ENCODE measurements around the gene SMCHD1. TPM values are rescaled to one million over a fixed set of nuclear protein-coding genes. Genes with fewer than 3 reads are reported as not detected.
"Not testable (repeated sequence)": the region's sequence is repeated elsewhere in the genome, so short reads cannot be mapped to it uniquely, and the experiment has no call there.

The SMCHD1 gene
- total RNA-seq, 2 donors from 2014 or later = 61.8 to 72.5 TPM

- no peaks in the 10 kb centered on the region for H3K27me3 ChIP-seq (ENCODE audit: control insufficient read depth, insufficient read depth, low read length, poor library complexity, severe bottlenecking)
- peaks cover 5% of the 10 kb centered on the region for H3K27me3 Mint-ChIP-seq (ENCODE audit: insufficient read depth)
- peaks cover 4% of the 10 kb centered on the region for H3K9me3 Mint-ChIP-seq
- H3K4me3 Mint-ChIP-seq = no peak overlapping the region
- no peaks in the 10 kb centered on the region for H3K36me3 ChIP-seq (ENCODE audit: control insufficient read depth, insufficient read depth, low read length)
- no peak overlapping the region for H3K9ac ChIP-seq (ENCODE audit: extremely low read depth, low read length, poor library complexity, severe bottlenecking)
- no peak overlapping the region for H3K27ac ChIP-seq (ENCODE audit: low read depth, low read length)
- H3K9me3 ChIP-seq (ENCODE audit: control insufficient read depth, low read length) = peaks cover 5% of the 10 kb centered on the region
- TF ChIP-seq CTCF (conservative IDR thresholded peaks at IDR 0.05) = no peak
- H3K36me3 Mint-ChIP-seq (ENCODE audit: low read depth) = no peaks in the 10 kb centered on the region
- no peak for DNase-seq
- peaks cover 5% of the 10 kb centered on the region for H3K4me1 Mint-ChIP-seq
- H3K4me1 ChIP-seq (ENCODE audit: control insufficient read depth, insufficient read depth, low read length) = no peaks in the 10 kb centered on the region
- 86% methylated on average over 10 of the region's 10 CpGs for WGBS, 2 experiments (ENCODE audit: insufficient coverage in 1 of 2, insufficient read length in 1 of 2)
- H3K4me3 ChIP-seq (ENCODE audit: low read length) = no peak overlapping the region
- H3K27ac Mint-ChIP-seq = no peak overlapping the region
Measured at GRCh38 chr18:2826581-2826980, 171.1 kb downstream of the SMCHD1 start.

GRCh38 chr18:2827061-2827460 is 171.5 kb downstream of the SMCHD1 start:
- H3K9me3 Mint-ChIP-seq = peaks cover 4% of the 10 kb centered on the region
- H3K36me3 Mint-ChIP-seq (ENCODE audit: low read depth) = no peaks in the 10 kb centered on the region
- H3K9me3 ChIP-seq (ENCODE audit: control insufficient read depth, low read length) = peaks cover 5% of the 10 kb centered on the region
- no peak overlapping the region for H3K4me3 ChIP-seq (ENCODE audit: low read length)
- H3K27me3 ChIP-seq (ENCODE audit: control insufficient read depth, insufficient read depth, low read length, poor library complexity, severe bottlenecking) = no peaks in the 10 kb centered on the region
- no peak overlapping the region for H3K27ac Mint-ChIP-seq
- 88 to 100% methylated on average over 1 to 5 of the region's 5 CpGs for WGBS, 2 experiments (ENCODE audit: insufficient coverage in 1 of 2, insufficient read length in 1 of 2)
- no peak for DNase-seq
- H3K27ac ChIP-seq (ENCODE audit: low read depth, low read length) = no peak overlapping the region
- H3K9ac ChIP-seq (ENCODE audit: extremely low read depth, low read length, poor library complexity, severe bottlenecking) = no peak overlapping the region
- H3K27me3 Mint-ChIP-seq (ENCODE audit: insufficient read depth) = peaks cover 5% of the 10 kb centered on the region
- no peak for TF ChIP-seq CTCF (conservative IDR thresholded peaks at IDR 0.05)
- H3K36me3 ChIP-seq (ENCODE audit: control insufficient read depth, insufficient read depth, low read length) = no peaks in the 10 kb centered on the region
- H3K4me1 ChIP-seq (ENCODE audit: control insufficient read depth, insufficient read depth, low read length) = no peaks in the 10 kb centered on the region
- peaks cover 5% of the 10 kb centered on the region for H3K4me1 Mint-ChIP-seq
- no peak overlapping the region for H3K4me3 Mint-ChIP-seq

GRCh38 chr18:2836118-2836517 is 180.6 kb downstream of the SMCHD1 start:
- not testable (repeated sequence) for H3K27ac Mint-ChIP-seq; H3K27ac ChIP-seq (ENCODE audit: low read depth, low read length); DNase-seq; H3K4me1 ChIP-seq (ENCODE audit: control insufficient read depth, insufficient read depth, low read length); H3K36me3 ChIP-seq (ENCODE audit: control insufficient read depth, insufficient read depth, low read length); H3K9ac ChIP-seq (ENCODE audit: extremely low read depth, low read length, poor library complexity, severe bottlenecking); H3K9me3 ChIP-seq (ENCODE audit: control insufficient read depth, low read length); H3K4me1 Mint-ChIP-seq; H3K27me3 ChIP-seq (ENCODE audit: control insufficient read depth, insufficient read depth, low read length, poor library complexity, severe bottlenecking); H3K4me3 Mint-ChIP-seq; H3K36me3 Mint-ChIP-seq (ENCODE audit: low read depth); H3K4me3 ChIP-seq (ENCODE audit: low read length)
- H3K9me3 Mint-ChIP-seq = peaks cover 22% of the 10 kb centered on the region
- H3K27me3 Mint-ChIP-seq (ENCODE audit: insufficient read depth) = peaks cover 19% of the 10 kb centered on the region
- 89 to 95% methylated on average over 3 of the region's 3 CpGs for WGBS, 2 experiments (ENCODE audit: insufficient coverage in 1 of 2, insufficient read length in 1 of 2)

GRCh38 chr18:2837290-2837689 is 181.8 kb downstream of the SMCHD1 start:
- not testable (repeated sequence) for H3K9me3 ChIP-seq (ENCODE audit: control insufficient read depth, low read length); H3K36me3 ChIP-seq (ENCODE audit: control insufficient read depth, insufficient read depth, low read length); DNase-seq; H3K36me3 Mint-ChIP-seq (ENCODE audit: low read depth); H3K27ac ChIP-seq (ENCODE audit: low read depth, low read length); H3K4me1 Mint-ChIP-seq; H3K4me3 Mint-ChIP-seq; H3K4me1 ChIP-seq (ENCODE audit: control insufficient read depth, insufficient read depth, low read length); H3K9ac ChIP-seq (ENCODE audit: extremely low read depth, low read length, poor library complexity, severe bottlenecking); H3K27ac Mint-ChIP-seq; H3K27me3 ChIP-seq (ENCODE audit: control insufficient read depth, insufficient read depth, low read length, poor library complexity, severe bottlenecking); H3K4me3 ChIP-seq (ENCODE audit: low read length)
- Mint-ChIP-seq H3K9me3 (peaks cover 22% of the 10 kb centered on the region), H3K27me3 (ENCODE audit: insufficient read depth) (peaks cover 18% of the 10 kb centered on the region)
